Measurements from ENCODE around the gene KLF6.

KLF6 gene

GRCh38 chr10:3728563-3728962 lies 56.4 kb downstream of the KLF6 start:
- no peak for DNase-seq (ENCODE audit: low spot score)

GRCh38 chr10:3727268-3727667 lies 57.7 kb downstream of the KLF6 start:
- DNase-seq (ENCODE audit: low spot score), result no peak
